SU-DHL-6 (cell line): ENCODE results near the gene SCRN2.

Experiments used
- H2AFZ ChIP-seq: fragments of 200-600 bp; sonication (generic); 2 replicates; pipeline ENCODE4 v1.6.1; 2014; ENCODE audit warnings: low read depth, mild to moderate bottlenecking, moderate library complexity, mixed read lengths, antibody characterized with exemption, low read length; ENCODE audit not compliant: severe bottlenecking
- H3F3A ChIP-seq: fragments of 200-600 bp; shearing (Covaris generic); 2 replicates; pipeline ENCODE4 v1.6.0; 2016; ENCODE audit warnings: antibody characterized with exemption, mild to moderate bottlenecking; ENCODE audit not compliant: insufficient read depth
- H3K27ac ChIP-seq: fragments of 200-600 bp; sonication (generic); 2 replicates; pipeline ENCODE4 v1.5.1; 2016; ENCODE audit warnings: low read depth, mild to moderate bottlenecking, low read length, moderate library complexity, mixed read lengths
- H3K27me3 ChIP-seq: fragments of 200-600 bp; sonication (generic), shearing (Covaris generic); 2 replicates; pipeline ENCODE4 v1.6.0; 2014; ENCODE audit warnings: mild to moderate bottlenecking, low read length
- H3K36me3 ChIP-seq: fragments of 200-600 bp; sonication (generic); 2 replicates; pipeline ENCODE4 v1.6.1; 2014; ENCODE audit warnings: mild to moderate bottlenecking, low read length, mixed read lengths
- H3K4me2 ChIP-seq: fragments of 300-600, 200-600 bp; shearing (Covaris generic), sonication (generic); 2 replicates; pipeline ENCODE4 v1.6.0; 2014; ENCODE audit warnings: low read length, low read depth, mild to moderate bottlenecking; ENCODE audit not compliant: poor library complexity, severe bottlenecking
- H3K4me3 ChIP-seq: fragments of 200-600 bp; sonication (generic); 2 replicates; pipeline ENCODE4 v1.5.1; 2014; ENCODE audit warnings: antibody characterized with exemption, low read length, mild to moderate bottlenecking, mixed read lengths; ENCODE audit not compliant: insufficient read depth, poor library complexity, severe bottlenecking
- H3K79me2 ChIP-seq: fragments of 200-600 bp; sonication (generic); 2 replicates; pipeline ENCODE4 v1.6.1; 2014; ENCODE audit warnings: mild to moderate bottlenecking, low read length, moderate library complexity; ENCODE audit not compliant: insufficient read depth
- H3K9ac ChIP-seq: fragments of 200-600 bp; sonication (generic); 2 replicates; pipeline ENCODE4 v1.7.0; 2014; ENCODE audit warnings: mild to moderate bottlenecking, low read length
- H3K9me2 ChIP-seq: fragments of 200-600 bp; sonication (generic); replicated peaks from 2 replicates; pipeline ENCODE4 v1.6.1; 2014; ENCODE audit warnings: low read length; ENCODE audit not compliant: insufficient read depth
- H3K9me3 ChIP-seq: fragments of 200-600 bp; sonication (generic); 2 replicates; pipeline ENCODE4 v1.6.1; 2014; ENCODE audit warnings: low read length, mixed read lengths; ENCODE audit not compliant: insufficient read depth
- H4K20me1 ChIP-seq: fragments of 200-600 bp; sonication (generic); 2 replicates; pipeline ENCODE4 v1.6.1; 2014; ENCODE audit warnings: low read depth, mild to moderate bottlenecking, antibody characterized with exemption, low read length, moderate library complexity, mixed read lengths
- CTCF ChIP-seq: fragments of 200-600 bp; sonication (generic); IDR thresholded peaks from one replicate; pipeline ENCODE4 v1.5.1; 2017; ENCODE audit warnings: antibody characterized with exemption, mild to moderate bottlenecking, low read length, moderate library complexity; ENCODE audit not compliant: insufficient read depth, poor library complexity, severe bottlenecking
- EZH2phosphoT487 ChIP-seq: fragments of 200-600 bp; sonication (generic), shearing (Covaris generic); conservative IDR thresholded peaks from 2 replicates; pipeline ENCODE4 v1.6.1; 2018; ENCODE audit warnings: mild to moderate bottlenecking, antibody characterized with exemption, low read length, moderate library complexity, mixed read lengths

The SCRN2 gene

DNA sequence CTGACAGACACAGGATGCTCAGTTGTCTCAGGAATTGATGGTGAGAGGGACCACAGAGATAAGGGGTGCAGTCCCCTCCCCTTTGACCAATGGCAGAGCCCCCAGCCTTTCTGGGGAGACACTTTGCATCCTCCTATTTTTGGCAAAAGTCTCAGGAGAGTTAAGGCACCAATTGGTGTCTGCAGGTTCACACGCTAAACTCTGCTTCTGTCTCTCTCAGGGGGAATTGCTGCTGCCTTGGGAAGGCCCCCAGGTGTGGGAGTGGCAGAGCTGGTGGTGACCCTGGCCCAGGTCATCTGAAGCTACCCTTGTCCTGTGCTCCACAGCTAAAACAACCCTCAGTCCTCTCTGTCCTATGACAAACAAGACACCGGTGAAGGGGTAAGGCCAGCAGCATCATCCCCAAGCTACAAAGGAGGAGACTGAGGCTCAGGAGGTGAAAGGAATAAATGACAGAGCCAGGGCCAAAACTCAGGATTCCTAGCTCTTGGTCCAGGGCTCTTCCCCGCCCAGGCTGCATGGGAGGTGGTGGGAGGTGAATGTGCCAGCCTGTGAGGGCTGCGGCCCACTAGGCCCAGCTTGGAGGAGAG lies 39.8 kb downstream of the SCRN2 start:
- H3K4me2 ChIP-seq: no peak overlapping the region
- TF ChIP-seq CTCF (no peak), EZH2phosphoT487 (no peak)

GRCh38 chr17:47800686-47801085 lies 40.4 kb downstream of the SCRN2 start:
- Histone ChIP-seq H3K36me3 (no peaks in the 10 kb centered on the region), H3F3A (no peaks in the 10 kb centered on the region), H2AFZ (no peak overlapping the region), H3K27ac (no peak overlapping the region), H3K27me3 (no peaks in the 10 kb centered on the region), H3K9me3 (no peaks in the 10 kb centered on the region), H3K9me2 (no peaks in the 10 kb centered on the region), H3K79me2 (no peaks in the 10 kb centered on the region), H3K4me2 (no peak overlapping the region), H4K20me1 (no peaks in the 10 kb centered on the region), H3K9ac (no peak overlapping the region), H3K4me3 (no peak overlapping the region)
- TF ChIP-seq EZH2phosphoT487 (no peak), CTCF (no peak)

More for the DNA sequence above, 39.8 kb downstream of the SCRN2 start:
- Histone ChIP-seq H3K79me2 (no peaks in the 10 kb centered on the region), H3K4me3 (no peak overlapping the region), H3K36me3 (no peaks in the 10 kb centered on the region), H3K9me2 (no peaks in the 10 kb centered on the region), H3K9me3 (no peaks in the 10 kb centered on the region), H3F3A (no peaks in the 10 kb centered on the region), H3K27ac (no peak overlapping the region), H4K20me1 (no peaks in the 10 kb centered on the region), H3K9ac (no peak overlapping the region), H2AFZ (no peak overlapping the region), H3K27me3 (no peaks in the 10 kb centered on the region)

- H4K20me1 ChIP-seq: no peaks in the 10 kb centered on the region
- H2AFZ ChIP-seq: no peak overlapping the region
- no peaks in the 10 kb centered on the region for H3K9me3 ChIP-seq
- H3K27ac ChIP-seq: no peak overlapping the region
- no peaks in the 10 kb centered on the region for H3F3A ChIP-seq
- no peak overlapping the region for H3K4me2 ChIP-seq
- H3K27me3 ChIP-seq: no peaks in the 10 kb centered on the region
- H3K79me2 ChIP-seq: no peaks in the 10 kb centered on the region
- no peak overlapping the region for H3K9ac ChIP-seq
- no peaks in the 10 kb centered on the region for H3K36me3 ChIP-seq
- no peak overlapping the region for H3K4me3 ChIP-seq
- H3K9me2 ChIP-seq: no peaks in the 10 kb centered on the region
- no peak for TF ChIP-seq EZH2phosphoT487
- no peak for TF ChIP-seq CTCF
These were observed 43.3 kb downstream of the SCRN2 start for GRCh38 chr17:47797797-47798196.
